HUES64 (cell line): ENCODE measurements around the gene NR2C2.

Source experiments
- H3K27ac ChIP-seq: 2 replicates; pipeline ENCODE4 v1.7.0; 2013; ENCODE audit warnings: low read depth, low read length, inconsistent platforms
- H3K27me3 ChIP-seq: 2 replicates; pipeline ENCODE4 v1.6.1; 2013; ENCODE audit warnings: mild to moderate bottlenecking, low read length; ENCODE audit not compliant: insufficient read depth
- H3K36me3 ChIP-seq: 2 replicates; pipeline ENCODE4 v1.6.1; 2013; ENCODE audit warnings: mild to moderate bottlenecking, low read length; ENCODE audit not compliant: insufficient read depth
- H3K4me1 ChIP-seq: 2 replicates; pipeline ENCODE4 v1.6.1; 2013; ENCODE audit warnings: mild to moderate bottlenecking, low read length, moderate library complexity; ENCODE audit not compliant: insufficient read depth
- H3K4me3 ChIP-seq: 2 replicates; pipeline ENCODE4 v1.5.1; 2013; ENCODE audit warnings: mild to moderate bottlenecking, low read length, moderate library complexity
- H3K9ac ChIP-seq: 2 replicates; pipeline ENCODE4 v1.6.1; 2013; ENCODE audit warnings: mild to moderate bottlenecking, low read depth, low read length
- H3K9me3 ChIP-seq: 2 replicates; pipeline ENCODE4 v1.6.1; 2013; ENCODE audit warnings: low read depth, low read length; ENCODE audit not compliant: insufficient read depth
- WGBS: fragments of 150-250, 120-280 bp; methylation state at CpG from one replicate; pipeline ENCODE4 v1.1.7; 2013; ENCODE audit warnings: missing lambda C conversion rate; 5-methylcytosine and 5-hydroxymethylcytosine counted together

NR2C2 gene

GRCh38 chr3:14909250-14909649, 38.1 kb upstream of the NR2C2 start:
- H3K4me3 ChIP-seq: no peak overlapping the region
- H3K36me3 ChIP-seq: peaks cover 2% of the 10 kb centered on the region; the same call in 1 of the 2 replicates
- H3K9ac ChIP-seq: no peak overlapping the region
- no peaks in the 10 kb centered on the region for H3K27me3 ChIP-seq
- H3K9me3 ChIP-seq: peaks cover 4% of the 10 kb centered on the region; the same call in 1 of the 2 replicates
- no peak overlapping the region for H3K27ac ChIP-seq
- 97% methylated on average over 5 of the region's 5 CpGs for WGBS
- no peaks in the 10 kb centered on the region for H3K4me1 ChIP-seq

GRCh38 chr3:14911651-14912050, 35.7 kb upstream of the NR2C2 start:
- Histone ChIP-seq H3K27me3 (no peaks in the 10 kb centered on the region), H3K4me1 (no peaks in the 10 kb centered on the region)
- WGBS: 94% methylated on average over 11 of the region's 11 CpGs

GRCh38 chr3:14913071-14913925, 34.1 kb upstream of the NR2C2 start:
- H3K9ac ChIP-seq: no peak overlapping the region
- H3K36me3 ChIP-seq: peaks cover 2% of the 10 kb centered on the region; the same call in 1 of the 2 replicates
- H3K27ac ChIP-seq: no peak overlapping the region
- no peaks in the 10 kb centered on the region for H3K4me1 ChIP-seq
- 82% methylated on average over 10 of the region's 10 CpGs for WGBS
- H3K4me3 ChIP-seq: no peak overlapping the region
- no peaks in the 10 kb centered on the region for H3K9me3 ChIP-seq
- H3K27me3 ChIP-seq: no peaks in the 10 kb centered on the region

More at GRCh38 chr3:14911651-14912050, 35.7 kb upstream of the NR2C2 start:
- no peak overlapping the region for H3K4me3 ChIP-seq
- no peaks in the 10 kb centered on the region for H3K9me3 ChIP-seq
- H3K9ac ChIP-seq: no peak overlapping the region
- H3K36me3 ChIP-seq: peaks cover 2% of the 10 kb centered on the region; the same call in 1 of the 2 replicates
- no peak overlapping the region for H3K27ac ChIP-seq

GRCh38 chr3:14913926-14914778, 33.2 kb upstream of the NR2C2 start:
- Histone ChIP-seq H3K9ac (no peak overlapping the region), H3K4me1 (no peaks in the 10 kb centered on the region), H3K4me3 (no peak overlapping the region), H3K27ac (no peak overlapping the region), H3K9me3 (no peaks in the 10 kb centered on the region), H3K36me3 (peaks cover 2% of the 10 kb centered on the region; the same call in 1 of the 2 replicates), H3K27me3 (no peaks in the 10 kb centered on the region)
- WGBS: 77% methylated on average over 14 of the region's 14 CpGs

- WGBS: 94% methylated on average over 6 of the region's 6 CpGs
- Histone ChIP-seq H3K36me3 (peaks cover 2% of the 10 kb centered on the region; the same call in 1 of the 2 replicates), H3K4me3 (no peak overlapping the region), H3K4me1 (no peaks in the 10 kb centered on the region), H3K27ac (no peak overlapping the region), H3K9me3 (no peaks in the 10 kb centered on the region), H3K9ac (no peak overlapping the region), H3K27me3 (no peaks in the 10 kb centered on the region)
Measured at GRCh38 chr3:14914779-14915117, 32.6 kb upstream of the NR2C2 start.

GRCh38 chr3:14915636-14916222, 31.7 kb upstream of the NR2C2 start:
- 88% methylated on average over 3 of the region's 3 CpGs for WGBS
- H3K36me3 ChIP-seq: peaks cover 2% of the 10 kb centered on the region; the same call in 1 of the 2 replicates
- H3K4me1 ChIP-seq: no peaks in the 10 kb centered on the region
- no peak overlapping the region for H3K9ac ChIP-seq
- H3K9me3 ChIP-seq: no peaks in the 10 kb centered on the region
- no peak overlapping the region for H3K4me3 ChIP-seq
- no peak overlapping the region for H3K27ac ChIP-seq
- H3K27me3 ChIP-seq: no peaks in the 10 kb centered on the region

GRCh38 chr3:14918356-14918860, 29.0 kb upstream of the NR2C2 start:
- H3K36me3 ChIP-seq: no peaks in the 10 kb centered on the region
- H3K9me3 ChIP-seq: no peaks in the 10 kb centered on the region
- H3K9ac ChIP-seq: no peak overlapping the region
- no peak overlapping the region for H3K27ac ChIP-seq
- H3K4me3 ChIP-seq: no peak overlapping the region
- no peaks in the 10 kb centered on the region for H3K27me3 ChIP-seq
- H3K4me1 ChIP-seq: no peaks in the 10 kb centered on the region
- 92% methylated on average over 13 of the region's 13 CpGs for WGBS

- WGBS: 95% methylated on average over 5 of the region's 5 CpGs
- no peak overlapping the region for H3K4me3 ChIP-seq
- no peak overlapping the region for H3K9ac ChIP-seq
Measured at GRCh38 chr3:14920536-14920935, 26.8 kb upstream of the NR2C2 start.

GRCh38 chr3:14921034-14921616, 26.3 kb upstream of the NR2C2 start:
- 29% methylated on average over 10 of the region's 10 CpGs for WGBS
- H3K9me3 ChIP-seq: no peaks in the 10 kb centered on the region
- no peaks in the 10 kb centered on the region for H3K27me3 ChIP-seq
- H3K4me1 ChIP-seq: no peaks in the 10 kb centered on the region
- no peak overlapping the region for H3K4me3 ChIP-seq
- no peak overlapping the region for H3K9ac ChIP-seq
- H3K36me3 ChIP-seq: no peaks in the 10 kb centered on the region
- no peak overlapping the region for H3K27ac ChIP-seq

More at GRCh38 chr3:14920536-14920935, 26.8 kb upstream of the NR2C2 start:
- H3K4me1 ChIP-seq: no peaks in the 10 kb centered on the region
- H3K27ac ChIP-seq: no peak overlapping the region
- no peaks in the 10 kb centered on the region for H3K9me3 ChIP-seq
- H3K27me3 ChIP-seq: no peaks in the 10 kb centered on the region
- H3K36me3 ChIP-seq: no peaks in the 10 kb centered on the region

GRCh38 chr3:14921811-14922705, 25.3 kb upstream of the NR2C2 start:
- H3K9me3 ChIP-seq: no peaks in the 10 kb centered on the region
- 93% methylated on average over 21 of the region's 21 CpGs for WGBS

More at GRCh38 chr3:14921811-14922705, 25.3 kb upstream of the NR2C2 start:
- no peaks in the 10 kb centered on the region for H3K36me3 ChIP-seq
- no peaks in the 10 kb centered on the region for H3K4me1 ChIP-seq
- no peaks in the 10 kb centered on the region for H3K27me3 ChIP-seq
- no peak overlapping the region for H3K4me3 ChIP-seq
- H3K9ac ChIP-seq: no peak overlapping the region
- no peak overlapping the region for H3K27ac ChIP-seq
